HEK293T (cell line): ENCODE measurements around the gene TSPAN9.

Source experiments
- CTCF ChIA-PET: fragments of 350-600 bp; formaldehyde crosslinking; extraction: SDS; loops from one replicate; lab custom pipeline; 2021; ENCODE audit warnings: antibody characterized with exemption, inconsistent platforms; lab: Yijun Ruan, JAX
- POLR2A ChIA-PET: fragments of 350-600 bp; formaldehyde crosslinking; extraction: SDS; loops from one replicate; lab custom pipeline; 2020; ENCODE audit warnings: antibody characterized with exemption, inconsistent platforms; lab: Yijun Ruan, JAX
- DNase-seq: peaks from one replicate; pipeline ENCODE4 v3.0.0; 2012; ENCODE audit warnings: mixed read lengths; ENCODE audit errors: extremely low spot score
- ARNT ChIP-seq: fragments of 450-650 bp; IDR thresholded peaks from 2 replicates; pipeline ENCODE4 v1.6.1; 2017; ENCODE audit warnings: mild to moderate bottlenecking
- BHLHE40 ChIP-seq: fragments of 450-650 bp; IDR thresholded peaks from 2 replicates; pipeline ENCODE4 v1.6.1; 2016; ENCODE audit warnings: mild to moderate bottlenecking, moderate library complexity, borderline replicate concordance
- CTBP1 ChIP-seq: fragments of 450-650 bp; IDR thresholded peaks from 2 replicates; pipeline ENCODE4 v1.6.1; 2016; ENCODE audit warnings: borderline replicate concordance
- ELF4 ChIP-seq: fragments of 450-650 bp; IDR thresholded peaks from 2 replicates; pipeline ENCODE4 v1.6.1; 2017; ENCODE audit warnings: antibody characterized with exemption
- FOXA1 ChIP-seq: fragments of 450-650 bp; IDR thresholded peaks from 2 replicates; pipeline ENCODE4 v1.6.1; 2016; ENCODE audit warnings: mild to moderate bottlenecking
- FOXK2 ChIP-seq: fragments of 450-650 bp; IDR thresholded peaks from 2 replicates; pipeline ENCODE4 v1.6.1; 2016; ENCODE audit warnings: mild to moderate bottlenecking
- FOXM1 ChIP-seq: fragments of 450-650 bp; IDR thresholded peaks from 2 replicates; pipeline ENCODE4 v1.6.1; 2017; ENCODE audit warnings: mild to moderate bottlenecking, borderline replicate concordance
- HDGF ChIP-seq: fragments of 450-650 bp; IDR thresholded peaks from 2 replicates; pipeline ENCODE4 v1.6.1; 2017; ENCODE audit warnings: antibody characterized with exemption, borderline replicate concordance
- L3MBTL2 ChIP-seq: fragments of 450-650 bp; conservative IDR thresholded peaks from 2 replicates; pipeline ENCODE4 v1.6.1; 2016; ENCODE audit warnings: mild to moderate bottlenecking
- LEF1 ChIP-seq: fragments of 450-650 bp; IDR thresholded peaks from 2 replicates; pipeline ENCODE4 v1.6.1; 2017; ENCODE audit warnings: mild to moderate bottlenecking, borderline replicate concordance
- NFRKB ChIP-seq: fragments of 450-650 bp; IDR thresholded peaks from 2 replicates; pipeline ENCODE4 v1.6.1; 2016; ENCODE audit warnings: mild to moderate bottlenecking, moderate library complexity
- SP1 ChIP-seq: fragments of 450-650 bp; IDR thresholded peaks from 2 replicates; pipeline ENCODE4 v1.6.1; 2017
- SUZ12 ChIP-seq: fragments of 450-650 bp; IDR thresholded peaks from 2 replicates; pipeline ENCODE4 v1.6.1; 2016; ENCODE audit warnings: mild to moderate bottlenecking
- TARDBP ChIP-seq: fragments of 450-650 bp; IDR thresholded peaks from 2 replicates; pipeline ENCODE4 v1.6.1; 2016
- ZNF384 ChIP-seq: fragments of 450-650 bp; IDR thresholded peaks from 2 replicates; pipeline ENCODE4 v1.6.1; 2016
- TF ChIP-seq, protein P1 (sequence below): fragments of 450-650 bp; IDR thresholded peaks from 2 replicates; pipeline ENCODE4 v1.6.1; 2016

The TSPAN9 gene

DNA sequence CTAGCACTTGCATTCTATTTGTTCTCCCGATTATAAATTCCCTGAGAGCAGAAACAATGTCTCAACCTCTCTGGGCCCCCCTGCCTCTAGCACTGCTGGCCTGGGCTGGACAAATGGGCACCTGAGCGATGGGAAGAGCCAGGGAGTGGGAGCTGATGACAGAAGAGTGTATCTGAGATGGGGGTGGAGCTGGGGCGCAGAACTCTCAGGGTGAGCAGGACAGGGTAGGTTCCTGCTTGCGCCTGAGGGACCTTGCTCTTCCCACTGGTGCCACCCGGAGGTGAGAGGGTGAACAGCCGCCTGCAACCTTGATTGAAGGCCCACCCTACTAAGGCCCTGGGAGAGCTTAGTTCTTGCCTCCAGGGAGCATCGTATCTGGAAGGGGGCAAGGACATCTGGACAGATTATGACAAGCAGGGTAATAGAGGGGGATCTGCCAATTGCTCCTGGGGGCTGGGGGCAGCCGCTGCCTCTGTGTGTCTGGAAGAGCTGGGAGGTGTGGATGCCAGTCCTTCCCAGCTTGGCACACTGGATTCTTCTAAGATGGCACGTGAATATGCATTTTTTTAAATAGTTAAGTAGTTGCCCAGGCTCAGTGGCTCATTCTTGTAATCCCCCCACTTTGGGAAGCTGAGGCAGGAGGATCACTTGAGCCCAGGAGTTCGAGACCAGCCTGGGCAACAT, 43.0 kb upstream of the TSPAN9 start:
- CTCF ChIA-PET: interaction anchor here (0.6 to 2.3 kb wide), 6 partner anchors 95 to 189 kb away, joined by 3 to 15 read pairs (median 6); partner anchors contain the start of gene TEX52
- peak; percentile 77 for DNase-seq
- TF ChIP-seq HDGF (no peak), SUZ12 (no peak), ARNT (no peak), LEF1 (no peak), NFRKB (no peak), SP1 (no peak), FOXM1 (no peak), L3MBTL2 (no peak), ZNF384 (no peak), BHLHE40 (no peak), ELF4 (no peak), CTBP1 (no peak), FOXK2 (no peak), TARDBP (no peak), FOXA1 (no peak)
- TF ChIP-seq, protein P1, sequence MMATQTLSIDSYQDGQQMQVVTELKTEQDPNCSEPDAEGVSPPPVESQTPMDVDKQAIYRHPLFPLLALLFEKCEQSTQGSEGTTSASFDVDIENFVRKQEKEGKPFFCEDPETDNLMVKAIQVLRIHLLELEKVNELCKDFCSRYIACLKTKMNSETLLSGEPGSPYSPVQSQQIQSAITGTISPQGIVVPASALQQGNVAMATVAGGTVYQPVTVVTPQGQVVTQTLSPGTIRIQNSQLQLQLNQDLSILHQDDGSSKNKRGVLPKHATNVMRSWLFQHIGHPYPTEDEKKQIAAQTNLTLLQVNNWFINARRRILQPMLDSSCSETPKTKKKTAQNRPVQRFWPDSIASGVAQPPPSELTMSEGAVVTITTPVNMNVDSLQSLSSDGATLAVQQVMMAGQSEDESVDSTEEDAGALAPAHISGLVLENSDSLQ: no peak
- POLR2A ChIA-PET: no interaction called here

DNA sequence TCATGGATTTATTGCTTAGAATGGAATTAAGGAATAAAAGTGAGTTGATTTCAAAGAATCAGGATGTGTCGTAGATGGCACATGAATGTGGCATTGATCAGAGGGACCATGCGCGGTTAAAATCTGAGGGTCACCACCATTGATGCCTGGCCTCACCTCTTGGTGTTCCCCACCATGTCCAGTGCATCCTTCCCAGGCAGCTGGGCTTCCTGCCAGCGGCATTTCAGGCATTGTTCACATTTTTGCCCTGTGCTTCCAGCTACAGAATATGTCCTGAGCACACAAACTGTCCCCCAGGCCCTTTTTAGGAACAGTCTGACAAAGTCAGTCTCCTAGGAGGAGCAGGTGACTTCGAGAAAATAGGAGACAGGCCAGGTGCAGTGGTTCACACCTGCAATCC, 42.0 kb upstream of the TSPAN9 start:
- ChIA-PET POLR2A (no interaction called here), CTCF (interaction anchor here (1.2 to 2.3 kb wide), 3 partner anchors 178 to 190 kb away, joined by 5 to 15 read pairs (median 7); partner anchors contain the start of gene TEX52)
- no peak for DNase-seq
- no peak for TF ChIP-seq NFRKB
- no peak for TF ChIP-seq FOXM1

DNA sequence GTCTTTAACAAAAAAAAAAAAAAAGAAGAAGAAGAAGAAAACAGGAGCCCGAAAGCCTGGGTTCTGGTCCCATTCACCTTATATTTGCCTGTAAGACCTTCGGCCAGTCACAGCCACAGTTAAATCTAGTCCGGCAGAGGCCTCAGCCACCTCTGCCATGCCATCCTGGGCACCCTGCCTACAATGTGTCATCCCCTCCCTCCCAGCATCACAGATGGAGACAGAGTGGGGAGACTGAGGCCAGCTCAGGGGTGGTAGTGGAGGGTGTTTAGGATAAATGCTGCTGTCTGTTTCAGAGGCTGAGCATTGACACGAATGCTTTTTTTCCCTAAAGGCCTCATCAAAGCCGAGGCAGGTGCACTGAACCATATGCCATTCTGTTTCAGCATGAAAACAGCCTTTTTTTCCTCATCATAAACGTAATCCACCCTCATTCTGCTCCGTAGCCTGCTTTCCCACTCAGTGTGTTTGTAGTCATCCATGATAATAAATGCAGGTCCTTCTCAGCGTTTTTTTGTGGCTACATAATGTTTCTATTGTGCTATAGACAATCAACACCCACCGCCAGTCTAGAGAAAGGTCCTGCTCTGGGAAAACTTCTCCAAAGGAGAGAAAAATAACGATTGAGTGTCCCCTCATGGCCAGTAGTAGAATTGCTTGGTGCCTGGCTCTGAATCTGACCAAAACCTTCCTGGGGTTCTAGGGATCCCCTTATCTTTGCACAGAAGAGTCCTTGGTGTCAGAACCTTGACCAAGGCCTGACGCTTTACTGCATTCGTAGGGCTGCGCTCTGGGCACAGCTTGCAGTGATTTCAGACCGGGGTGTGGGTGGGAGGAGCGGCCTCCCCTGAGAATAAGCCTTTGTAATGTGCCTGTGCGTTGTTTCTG, 41.1 kb upstream of the TSPAN9 start:
- POLR2A ChIA-PET: no interaction called here
- TF ChIP-seq FOXM1: no peak
- no peak for TF ChIP-seq HDGF
- no peak for TF ChIP-seq LEF1
- TF ChIP-seq TARDBP: no peak
- no peak for TF ChIP-seq ARNT
- no peak for TF ChIP-seq FOXA1
- no peak for TF ChIP-seq BHLHE40
- TF ChIP-seq, protein P1: no peak
- TF ChIP-seq SP1: no peak
- no peak for TF ChIP-seq ELF4
- TF ChIP-seq SUZ12: no peak
- TF ChIP-seq ZNF384: no peak
- TF ChIP-seq NFRKB: no peak
- TF ChIP-seq FOXK2: no peak
- no peak for TF ChIP-seq L3MBTL2
- no peak for TF ChIP-seq CTBP1
- CTCF ChIA-PET: no interaction called here
- DNase-seq: no peak

DNA sequence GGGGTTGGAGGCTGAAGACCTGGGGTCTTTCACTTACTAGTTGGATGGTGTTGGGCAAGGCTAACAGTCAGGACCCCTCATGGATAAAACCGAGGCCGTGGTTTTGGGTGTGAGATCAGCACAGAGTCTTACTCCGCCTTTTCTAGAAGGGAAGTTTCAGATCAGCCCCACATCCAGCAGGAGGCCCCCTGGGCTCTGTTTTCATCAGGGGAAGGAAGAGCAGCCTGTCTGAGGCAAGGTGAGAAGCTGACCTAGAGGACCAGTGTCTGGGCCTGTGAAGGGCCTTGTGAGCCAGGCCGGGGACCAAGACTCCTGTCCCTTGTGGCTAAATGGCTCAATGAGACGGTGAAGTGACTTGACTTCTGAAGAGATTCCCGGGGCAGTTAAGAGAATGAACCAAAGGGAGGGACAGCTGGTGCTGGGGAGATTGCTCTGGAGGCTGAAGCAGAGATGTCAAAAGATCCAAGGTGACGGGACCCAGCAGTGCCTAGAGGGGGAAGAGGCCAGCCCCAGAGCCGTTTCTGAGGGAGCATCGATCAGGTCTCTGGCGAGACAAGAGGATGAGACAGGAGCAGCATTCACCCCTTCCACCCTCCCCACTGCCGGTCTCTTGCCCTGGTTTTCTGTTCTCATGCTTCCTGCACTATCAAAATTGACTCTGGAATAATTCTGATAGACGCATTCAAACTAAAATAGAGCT, 40.1 kb upstream of the TSPAN9 start:
- DNase-seq: no peak
- TF ChIP-seq NFRKB (no peak), FOXM1 (no peak), ZNF384 (no peak), BHLHE40 (no peak), ARNT (no peak)
- CTCF ChIA-PET: no interaction called here
- POLR2A ChIA-PET: no interaction called here

DNA sequence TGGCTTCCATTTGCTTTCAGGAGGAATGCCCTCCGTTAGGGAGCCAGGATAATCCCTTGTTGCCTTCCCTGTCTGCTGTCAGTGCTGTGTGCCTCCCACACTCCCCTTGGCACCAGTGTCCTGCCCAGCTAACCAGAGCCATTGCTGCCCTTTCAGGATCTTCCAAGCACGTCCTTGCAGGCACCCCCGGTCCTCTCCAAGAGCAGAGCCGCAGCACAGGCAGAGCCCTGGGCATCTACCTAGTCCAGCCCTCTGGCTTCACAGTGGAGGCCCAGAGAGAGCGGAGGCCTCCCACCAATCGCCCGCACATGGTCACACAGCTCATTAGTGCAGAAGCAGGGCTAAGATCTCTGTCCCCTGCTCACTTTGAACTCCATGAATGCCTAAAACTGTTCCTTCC, 39.0 kb upstream of the TSPAN9 start:
- no peak for DNase-seq
- ChIA-PET CTCF (no interaction called here), POLR2A (no interaction called here)
- TF ChIP-seq L3MBTL2 (no peak), FOXK2 (no peak), ELF4 (no peak), CTBP1 (no peak), SP1 (no peak), FOXM1 (no peak), FOXA1 (no peak), BHLHE40 (no peak), ARNT (no peak), HDGF (no peak), SUZ12 (no peak), LEF1 (no peak), TARDBP (no peak), ZNF384 (no peak), NFRKB (no peak)
- TF ChIP-seq, protein P1: no peak
